Mucosa of rectum (tissue), 2 donors: Measurements from ENCODE around the gene KNG1.

Experiments
- H3K27ac ChIP-seq, 2 donors: one replicate each; pipeline ENCODE4 v1.7.0; 2013; ENCODE audit warnings: inconsistent platforms in 2 of 2, low read depth in 2 of 2, low read length in 2 of 2
- H3K27me3 ChIP-seq, 2 donors: one replicate each; pipeline ENCODE4 v1.7.0; 2013; ENCODE audit warnings: low read length in 2 of 2; ENCODE audit not compliant: control insufficient read depth in 2 of 2, insufficient read depth in 2 of 2
- H3K36me3 ChIP-seq, 2 donors: one replicate each; pipeline ENCODE4 v1.7.0; 2013; ENCODE audit warnings: low read length in 2 of 2; ENCODE audit not compliant: control insufficient read depth in 2 of 2, insufficient read depth in 2 of 2
- H3K4me1 ChIP-seq, 2 donors: one replicate each; pipeline ENCODE4 v1.7.0; 2013; ENCODE audit warnings: low read length in 2 of 2, mild to moderate bottlenecking in 1 of 2; ENCODE audit not compliant: control insufficient read depth in 2 of 2, insufficient read depth in 2 of 2
- H3K4me3 ChIP-seq, 2 donors: one replicate each; pipeline ENCODE4 v1.7.0; 2013; ENCODE audit warnings: low read length in 2 of 2
- H3K9ac ChIP-seq, 2 donors: one replicate each; pipeline ENCODE4 v1.7.0; 2013; ENCODE audit warnings: low read length in 2 of 2, low read depth in 1 of 2, mild to moderate bottlenecking in 1 of 2
- H3K9me3 ChIP-seq, 2 donors: one replicate each; pipeline ENCODE4 v1.7.0; 2013; ENCODE audit warnings: low read length in 2 of 2; ENCODE audit not compliant: control insufficient read depth in 2 of 2
- donor health status: healthy.
- donor health status: Normal muscosa, but diverticular disease.

KNG1 gene

DNA sequence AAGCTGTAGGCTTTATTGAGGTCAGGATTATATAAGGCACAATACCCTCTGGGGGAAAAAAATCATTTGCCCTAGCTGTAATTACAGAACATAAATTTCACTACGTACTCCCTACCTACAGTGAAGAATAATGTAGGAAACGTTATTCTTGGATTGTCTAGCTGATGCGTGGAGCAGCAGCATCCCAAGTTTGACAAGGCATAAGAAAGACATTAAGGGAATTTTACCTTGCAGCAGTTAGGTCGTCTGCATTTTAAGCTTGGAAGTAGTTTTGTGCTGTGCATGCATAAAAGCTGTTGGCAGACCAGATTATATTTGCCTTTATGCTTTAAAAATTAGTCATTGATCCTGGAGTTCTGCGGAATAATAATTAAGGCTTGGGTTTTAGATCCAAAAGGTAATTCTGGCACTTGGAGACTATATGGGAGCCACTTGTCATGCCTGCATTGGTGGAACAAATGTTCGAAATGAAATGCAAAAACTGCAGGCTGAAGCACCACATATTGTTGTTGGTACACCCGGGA is 68.4 kb downstream of the KNG1 start:
- Histone ChIP-seq H3K9me3 (no peaks in the 10 kb centered on the region), H3K27ac (no peak overlapping the region), H3K4me3 (peak overlapping the region; percentile 98 to 99), H3K36me3 (peaks cover 59 to 62% of the 10 kb centered on the region in 2 donors), H3K4me1 (peaks cover 24 to 27% of the 10 kb centered on the region in 2 donors), H3K27me3 (no peaks in the 10 kb centered on the region), H3K9ac (peak overlapping the region; percentile 18 to 99)

DNA sequence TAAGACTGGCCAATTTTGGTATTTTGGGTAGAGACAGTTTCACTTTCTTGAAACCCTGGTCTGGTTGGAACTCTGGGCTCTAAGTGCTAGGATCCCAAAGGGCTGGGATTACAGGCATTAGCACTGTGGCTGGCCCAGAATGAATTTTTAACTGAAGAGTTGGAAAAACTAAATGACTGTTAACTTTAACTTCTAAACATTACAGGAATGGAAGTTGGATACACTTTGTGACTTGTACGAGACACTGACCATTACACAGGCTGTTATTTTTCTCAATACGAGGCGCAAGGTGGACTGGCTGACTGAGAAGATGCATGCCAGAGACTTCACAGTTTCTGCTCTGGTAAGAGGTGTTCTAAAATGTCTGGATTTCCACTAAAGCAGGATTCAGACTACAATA is 69.8 kb downstream of the KNG1 start:
- peaks cover 24 to 27% of the 10 kb centered on the region in 2 donors for H3K4me1 ChIP-seq
- H3K27me3 ChIP-seq = no peaks in the 10 kb centered on the region
- peak overlapping the region; percentile 27 to 38 for H3K4me3 ChIP-seq
- no peaks in the 10 kb centered on the region for H3K9me3 ChIP-seq
- no peak overlapping the region for H3K9ac ChIP-seq
- H3K27ac ChIP-seq = no peak overlapping the region
- peaks cover 59 to 62% of the 10 kb centered on the region in 2 donors for H3K36me3 ChIP-seq

DNA sequence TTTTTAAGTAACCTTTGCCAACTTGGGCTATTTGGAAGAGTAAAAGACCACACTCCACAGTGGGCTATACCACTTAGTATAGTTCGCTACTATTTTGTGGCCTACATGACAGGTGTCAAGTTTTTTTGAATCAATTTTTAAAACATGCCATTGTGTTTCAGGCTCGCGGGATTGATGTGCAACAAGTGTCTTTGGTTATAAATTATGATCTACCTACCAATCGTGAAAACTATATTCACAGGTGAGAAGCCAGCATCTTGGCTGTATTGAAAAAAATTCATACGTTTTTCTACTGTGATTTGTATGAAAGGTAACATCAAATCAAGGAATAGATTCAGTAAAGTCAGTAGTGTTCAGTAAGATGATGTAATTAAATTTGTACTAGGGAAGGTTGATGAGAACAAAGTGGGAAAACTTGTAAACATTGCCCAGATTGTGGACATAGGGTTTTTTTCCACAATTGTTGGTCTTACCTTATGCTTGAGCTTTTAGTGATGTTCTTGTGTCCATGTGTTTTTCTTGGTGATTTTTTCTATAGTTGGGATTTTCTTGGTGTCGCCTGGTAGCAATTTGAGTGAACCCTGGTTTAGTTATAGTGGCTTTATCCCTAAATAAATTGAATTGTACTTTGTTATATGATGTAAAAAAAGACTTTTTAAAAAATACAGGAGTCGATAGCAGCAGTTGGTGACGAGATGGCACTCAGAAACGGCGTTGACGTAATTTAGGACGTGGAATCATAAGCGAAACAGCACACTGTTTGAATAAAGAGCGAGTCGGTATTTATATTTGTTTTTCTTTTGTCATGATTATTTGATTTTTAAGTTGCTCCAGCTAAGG is 70.7 kb downstream of the KNG1 start:
- H3K9me3 ChIP-seq = no peaks in the 10 kb centered on the region
- H3K36me3 ChIP-seq = peaks cover 59 to 62% of the 10 kb centered on the region in 2 donors
- no peak overlapping the region for H3K27ac ChIP-seq
- H3K27me3 ChIP-seq = no peaks in the 10 kb centered on the region
- peak overlapping the region in 1 of 2 donors; percentile 27 for H3K4me3 ChIP-seq
- H3K9ac ChIP-seq = no peak overlapping the region
- H3K4me1 ChIP-seq = peaks cover 24 to 27% of the 10 kb centered on the region in 2 donors

DNA sequence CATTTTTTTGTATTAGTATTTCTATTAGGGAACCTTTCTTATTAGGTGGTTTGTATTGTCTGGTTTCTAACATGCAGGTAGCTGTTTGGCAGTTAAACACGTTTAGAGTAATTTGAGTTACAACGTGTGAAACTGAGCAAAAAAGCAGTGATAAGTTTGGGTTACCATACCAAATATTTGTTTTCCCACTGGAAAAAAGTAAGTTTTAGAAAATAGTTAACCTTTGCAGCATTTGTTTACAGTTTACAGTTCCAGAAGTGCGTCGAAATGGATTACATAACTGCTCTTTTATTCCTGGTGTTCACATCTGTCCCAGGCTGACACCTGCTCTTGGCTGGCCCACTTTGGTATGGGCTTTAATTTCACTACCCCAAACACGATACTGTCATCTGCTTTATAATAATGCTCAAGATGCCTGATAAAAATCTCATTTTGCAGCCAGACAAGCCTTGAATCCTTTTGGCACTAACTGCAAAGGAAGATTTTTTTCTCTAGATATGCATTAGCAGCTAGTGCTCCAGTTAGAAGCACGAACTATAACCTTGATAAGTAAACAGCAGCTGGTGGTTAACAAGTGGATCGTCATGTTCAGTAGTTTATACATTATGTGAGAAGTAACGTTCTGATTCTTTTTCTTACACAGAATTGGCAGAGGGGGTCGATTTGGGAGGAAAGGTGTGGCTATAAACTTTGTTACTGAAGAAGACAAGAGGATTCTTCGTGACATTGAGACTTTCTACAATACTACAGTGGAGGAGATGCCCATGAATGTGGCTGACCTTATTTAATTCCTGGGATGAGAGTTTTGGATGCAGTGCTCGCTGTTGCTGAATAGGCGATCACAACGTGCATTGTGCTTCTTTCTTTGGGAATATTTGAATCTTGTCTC is 71.6 kb downstream of the KNG1 start:
- Histone ChIP-seq H3K9ac (no peak overlapping the region), H3K9me3 (no peaks in the 10 kb centered on the region), H3K36me3 (peaks cover 59 to 62% of the 10 kb centered on the region in 2 donors), H3K4me3 (no peak overlapping the region), H3K27me3 (no peaks in the 10 kb centered on the region), H3K4me1 (peaks cover 24 to 27% of the 10 kb centered on the region in 2 donors), H3K27ac (no peak overlapping the region)

DNA sequence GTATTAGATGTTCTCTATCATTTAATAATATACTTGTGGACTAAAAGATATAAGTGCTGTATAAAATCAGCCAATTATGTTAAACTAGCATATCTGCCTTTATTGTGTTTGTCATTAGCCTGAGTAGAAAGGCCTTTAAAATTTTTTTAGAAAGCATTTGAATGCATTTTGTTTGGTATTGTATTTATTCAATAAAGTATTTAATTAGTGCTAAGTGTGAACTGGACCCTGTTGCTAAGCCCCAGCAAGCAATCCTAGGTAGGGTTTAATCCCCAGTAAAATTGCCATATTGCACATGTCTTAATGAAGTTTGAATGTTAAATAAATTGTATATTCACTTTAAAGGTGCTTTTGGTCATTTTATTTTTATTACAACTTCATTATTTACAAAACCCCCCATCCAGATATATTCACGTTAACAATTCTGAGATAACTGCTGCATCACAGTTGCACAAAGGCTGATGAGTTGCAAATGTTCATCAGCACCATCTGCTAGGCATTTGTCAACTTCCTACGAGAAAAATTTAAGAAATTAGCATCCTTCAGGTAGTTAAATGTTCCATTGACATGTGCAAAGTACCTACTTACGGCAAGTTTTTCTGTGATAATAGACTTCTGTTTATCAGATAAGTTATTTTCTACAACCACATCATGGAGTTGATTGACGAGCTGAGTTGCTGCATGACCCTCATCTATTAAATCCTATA is 72.5 kb downstream of the KNG1 start:
- Histone ChIP-seq H3K4me1 (peaks cover 24 to 25% of the 10 kb centered on the region in 2 donors), H3K4me3 (no peak overlapping the region), H3K27ac (no peak overlapping the region), H3K9me3 (no peaks in the 10 kb centered on the region), H3K27me3 (no peaks in the 10 kb centered on the region), H3K36me3 (peaks cover 52 to 59% of the 10 kb centered on the region in 2 donors), H3K9ac (no peak overlapping the region)

DNA sequence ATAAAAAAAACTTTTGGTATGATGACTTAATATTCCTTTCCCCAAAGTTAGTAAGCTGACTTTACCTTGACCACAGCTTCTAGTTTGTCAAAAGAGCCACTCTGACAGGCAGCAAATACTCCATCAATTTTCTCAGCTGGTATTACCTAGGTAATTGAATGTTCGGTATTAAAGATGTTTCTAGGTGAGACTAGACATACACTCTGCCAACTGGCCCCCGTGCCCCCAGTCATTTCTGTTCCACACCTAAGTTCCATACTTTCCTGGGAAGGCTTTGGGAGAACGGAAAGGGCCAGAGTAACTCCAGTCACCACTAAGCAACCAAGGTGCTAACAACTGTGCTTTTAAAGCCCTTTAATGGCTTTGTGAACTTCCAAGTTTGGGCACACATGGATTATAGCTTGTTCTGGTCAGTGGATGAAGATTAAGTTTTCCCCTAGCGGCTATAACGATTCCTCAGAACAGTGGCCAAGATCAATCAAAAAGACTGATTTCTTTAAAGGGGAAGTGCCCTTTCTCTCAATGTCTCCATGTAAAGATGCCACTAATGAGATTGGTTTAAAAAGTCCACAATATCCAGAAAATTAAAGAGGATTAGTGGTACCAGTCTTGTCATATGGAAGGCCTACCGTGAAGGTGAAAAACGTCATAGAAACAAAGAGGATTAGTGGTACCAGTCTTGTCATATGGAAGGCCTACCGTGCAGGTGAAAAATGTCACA is 73.3 kb downstream of the KNG1 start:
- no peak overlapping the region for H3K27ac ChIP-seq
- no peaks in the 10 kb centered on the region for H3K27me3 ChIP-seq
- no peak overlapping the region for H3K4me3 ChIP-seq
- peaks cover 45 to 52% of the 10 kb centered on the region in 2 donors for H3K36me3 ChIP-seq
- H3K9me3 ChIP-seq = no peaks in the 10 kb centered on the region
- no peak overlapping the region for H3K9ac ChIP-seq
- peaks cover 18 to 24% of the 10 kb centered on the region in 2 donors for H3K4me1 ChIP-seq
